HepG2 (cell line): ENCODE results near the gene ALKBH5. TPM values are rescaled to one million over a fixed set of nuclear protein-coding genes. Genes with fewer than 3 reads are reported as not detected.

Experiments
- ATAC-seq: fragments of 200-7000 bp; cut with Tn5 transposase; 3 replicates; pipeline ENCODE4 v1.9.1; 2020; ENCODE audit warnings: mild to moderate bottlenecking, moderate library complexity
- BruUV-seq: library from RNA; stranded (reverse); fragments of 400-500 nt; replicated peaks from 2 replicates; lab custom pipeline; 2021; lab: Mats Ljungman, UMichigan
- CTCF ChIA-PET: fragments of 300-600 bp; formaldehyde crosslinking; extraction: SDS; loops from one replicate; lab custom pipeline; 2021; ENCODE audit warnings: low total read pairs, inconsistent platforms, low intra/inter-chr PET ratio; lab: Yijun Ruan, JAX
- POLR2A ChIA-PET: fragments of 350-600 bp; sonication (Branson Sonifier 250); formaldehyde crosslinking; loops from one replicate; lab custom pipeline; 2020; ENCODE audit warnings: antibody characterized with exemption, inconsistent platforms; lab: Yijun Ruan, JAX
- DNase-seq: peaks from one replicate; pipeline ENCODE4 v3.0.0-alpha.2; 2015; ENCODE audit warnings: low spot score
- FAIRE-seq: peaks from 3 replicates; lab custom pipeline; 2011; peaks lifted over from hg19 to GRCh38; lab: Jason Lieb, UNC
- H2AFZ ChIP-seq: one replicate; pipeline ENCODE4 v1.6.1; 2011; ENCODE audit warnings: low read length, inconsistent platforms
- H3K27ac ChIP-seq: fragments of 300-600 bp; 3 replicates; pipeline ENCODE4 v1.8.0; 2011; ENCODE audit warnings: mixed run types, mild to moderate bottlenecking, mixed read lengths, low read length, inconsistent platforms; ENCODE audit not compliant: insufficient read depth; ENCODE audit errors: extremely low read length
- H3K27me3 ChIP-seq, 2 experiments: fragments of 200-600 bp in 1 of 2; 2 replicates in 1 of 2; 3 replicates in 1 of 2; pipeline versions ENCODE4 v1.6.0 to v1.8.0; 2011; ENCODE audit warnings: low read length in 2 of 2, mild to moderate bottlenecking in 2 of 2, moderate library complexity in 2 of 2, inconsistent platforms in 1 of 2; ENCODE audit not compliant: insufficient read depth in 2 of 2, control insufficient read depth in 1 of 2
- H3K36me3 ChIP-seq, 2 experiments: fragments of 200-600 bp in 1 of 2; replicated peaks in 1 of 2; 2 replicates in 1 of 2; 3 replicates in 1 of 2; pipeline versions ENCODE4 v1.5.1 to v1.8.0; 2011; ENCODE audit warnings: low read length in 2 of 2, inconsistent platforms in 1 of 2; ENCODE audit not compliant: insufficient read depth in 2 of 2, control insufficient read depth in 1 of 2
- H3K4me1 ChIP-seq: 2 replicates; pipeline ENCODE4 v1.5.1; 2012; ENCODE audit warnings: low read length, inconsistent platforms; ENCODE audit not compliant: insufficient read depth
- H3K4me2 ChIP-seq: 2 replicates; pipeline ENCODE4 v1.6.0; 2011; ENCODE audit warnings: low read depth, low read length, inconsistent platforms
- H3K4me3 ChIP-seq, 3 experiments: fragments of 200-600 bp in 1 of 3; sonication (generic), shearing (Covaris generic) in 1 of 3; replicated peaks in 1 of 3; 2 replicates each; pipeline ENCODE4 v1.5.1; 2011 to 2016; ENCODE audit warnings: low read length in 3 of 3, inconsistent platforms in 2 of 3, low read depth in 2 of 3, mild to moderate bottlenecking in 2 of 3, control low read depth in 1 of 3, mixed read lengths in 1 of 3; ENCODE audit not compliant: insufficient read depth in 1 of 3
- H3K79me2 ChIP-seq: one replicate; pipeline ENCODE4 v1.6.1; 2011; ENCODE audit warnings: low read length, inconsistent platforms; ENCODE audit not compliant: insufficient read depth
- H3K9ac ChIP-seq: 2 replicates; pipeline ENCODE4 v1.6.0; 2011; ENCODE audit warnings: mild to moderate bottlenecking, low read depth, low read length, inconsistent platforms; ENCODE audit not compliant: insufficient read depth
- H3K9me3 ChIP-seq: 2 replicates; pipeline ENCODE4 v1.5.1; 2012; ENCODE audit warnings: mild to moderate bottlenecking, low read length
- H4K20me1 ChIP-seq: 2 replicates; pipeline ENCODE4 v1.6.0; 2011; ENCODE audit warnings: inconsistent platforms, mild to moderate bottlenecking, low read length, moderate library complexity; ENCODE audit not compliant: insufficient read depth
- KDM2A ChIP-seq: sonication (generic); formaldehyde crosslinking; IDR thresholded peaks from 2 replicates; pipeline ENCODE4 v1.4.0; 2020; ENCODE audit warnings: low read depth, missing genetic modification reagents, borderline replicate concordance
- KLF12 ChIP-seq: sonication (generic); formaldehyde crosslinking; IDR thresholded peaks from 2 replicates; pipeline ENCODE4 v1.4.0; 2020; ENCODE audit warnings: missing genetic modification reagents, borderline replicate concordance
- KLF6 ChIP-seq: IDR thresholded peaks from 2 replicates; pipeline ENCODE4 v1.8.0; 2016; ENCODE audit warnings: missing biosample characterization, missing genetic modification reagents
- MED1 ChIP-seq: sonication (generic); formaldehyde crosslinking; IDR thresholded peaks from 2 replicates; pipeline ENCODE4 v1.4.0; 2020; ENCODE audit warnings: missing genetic modification reagents
- MEIS2 ChIP-seq: sonication (generic); formaldehyde crosslinking; IDR thresholded peaks from 2 replicates; pipeline ENCODE4 v1.9.0; 2021; ENCODE audit warnings: mild to moderate bottlenecking, missing genetic modification reagents
- SRSF1 ChIP-seq: fragments of 200-400 bp; formaldehyde crosslinking; optimal IDR thresholded peaks from 2 replicates; pipeline ENCODE3; 2017; ENCODE audit warnings: mild to moderate bottlenecking, low read depth, low read length, moderate library complexity
- STAG1 ChIP-seq: sonication (generic); formaldehyde crosslinking; IDR thresholded peaks from 2 replicates; pipeline ENCODE4 v1.4.0; 2020; ENCODE audit warnings: missing genetic modification reagents
- ZBTB21 ChIP-seq: sonication (generic); formaldehyde crosslinking; IDR thresholded peaks from 2 replicates; pipeline ENCODE4 v1.4.0; 2020; ENCODE audit warnings: missing genetic modification reagents
- ZNF232 ChIP-seq: sonication (generic); formaldehyde crosslinking; IDR thresholded peaks from 2 replicates; pipeline ENCODE4 v1.4.0; 2020; ENCODE audit warnings: missing genetic modification reagents, borderline replicate concordance
- ZNF383 ChIP-seq: sonication (generic); formaldehyde crosslinking; IDR thresholded peaks from 2 replicates; pipeline ENCODE4 v1.4.0; 2020; ENCODE audit warnings: missing genetic modification reagents, mild to moderate bottlenecking, borderline replicate concordance
- ZNF441 ChIP-seq: sonication (generic); formaldehyde crosslinking; IDR thresholded peaks from 2 replicates; pipeline ENCODE4 v1.7.0; 2021; ENCODE audit warnings: missing genetic modification reagents, borderline replicate concordance
- ZNF446 ChIP-seq: sonication (generic); formaldehyde crosslinking; IDR thresholded peaks from 2 replicates; pipeline ENCODE4 v1.5.0; 2020; ENCODE audit warnings: mild to moderate bottlenecking, missing genetic modification reagents
- ZNF724P ChIP-seq: sonication (generic); formaldehyde crosslinking; IDR thresholded peaks from 2 replicates; pipeline ENCODE4 v1.8.0; 2022; ENCODE audit warnings: missing genetic modification reagents, borderline replicate concordance
- WGBS: methylation state at CpG from one replicate; pipeline ENCODE4 v1.1.6; 2017; ENCODE audit warnings: low lambda C conversion rate; 5-methylcytosine and 5-hydroxymethylcytosine counted together
- in situ Hi-C: cut with HindIII; loops from 2 replicates; pipeline ENCODE4 v1.10.0; 2017; ENCODE audit warnings: low pct_unique_long_range_greater_than_20kb; ENCODE audit not compliant: extremely low pct_ligation_motif_present
- intact Hi-C: fragments of 100-400 bp; cut with micrococcal nuclease; formaldehyde crosslinking; loops from one replicate; pipeline ENCODE4 v1.10.0; 2022; ENCODE audit not compliant: unreplicated experiment
- polyA plus RNA-seq, 8 experiments: library from polyadenylated mRNA; depleted of rRNA in 3 of 8; stranded (reverse) in 7 of 8; unstranded in 1 of 8; fragments of >200 nt; fragmentation: Illumina TruSeq in 4 of 8; extraction: Trizol in 4 of 8; gene quantifications; 2 replicates each; pipeline versions ENCODE4 v1.2.1 to v1.2.3, GENCODE V29; 2011 to 2016; ENCODE audit warnings: low read depth in 4 of 8, missing spikeins in 1 of 8, mixed read lengths in 1 of 8; ENCODE audit not compliant: insufficient read depth in 1 of 8
- total RNA-seq, 5 experiments: library from RNA; depleted of rRNA; stranded (reverse); fragments of >200 nt; fragmentation: Illumina TruSeq; extraction: Trizol; gene quantifications; 2 replicates each; pipeline ENCODE4 v1.2.3, GENCODE V29; 2016; ENCODE audit warnings: low read depth in 1 of 5
- TF ChIP-seq, protein P1 (sequence below): sonication (generic); formaldehyde crosslinking; IDR thresholded peaks from 2 replicates; pipeline ENCODE4; 2020; ENCODE audit warnings: missing genetic modification reagents, mild to moderate bottlenecking, borderline replicate concordance
- TF ChIP-seq, protein P2 (sequence below): sonication (generic); formaldehyde crosslinking; IDR thresholded peaks from 2 replicates; pipeline ENCODE4 v1.9.0; 2021; ENCODE audit warnings: missing genetic modification reagents, mild to moderate bottlenecking, borderline replicate concordance
- TF ChIP-seq, protein P3 (sequence below): sonication (generic); formaldehyde crosslinking; IDR thresholded peaks from 2 replicates; pipeline ENCODE4 v1.4.0; 2020; ENCODE audit warnings: missing genetic modification reagents, borderline replicate concordance
- TF ChIP-seq, protein P4 (sequence below): sonication (generic); formaldehyde crosslinking; IDR thresholded peaks from 2 replicates; pipeline ENCODE4 v1.4.0; 2020; ENCODE audit warnings: mild to moderate bottlenecking, missing genetic modification reagents

The ALKBH5 gene
- total and polyA plus RNA-seq, 2 of the 13 experiments (the other 11 are each of a cell fraction or from before 2014, with no cell fraction given): 68.9 to 76.9 TPM

DNA sequence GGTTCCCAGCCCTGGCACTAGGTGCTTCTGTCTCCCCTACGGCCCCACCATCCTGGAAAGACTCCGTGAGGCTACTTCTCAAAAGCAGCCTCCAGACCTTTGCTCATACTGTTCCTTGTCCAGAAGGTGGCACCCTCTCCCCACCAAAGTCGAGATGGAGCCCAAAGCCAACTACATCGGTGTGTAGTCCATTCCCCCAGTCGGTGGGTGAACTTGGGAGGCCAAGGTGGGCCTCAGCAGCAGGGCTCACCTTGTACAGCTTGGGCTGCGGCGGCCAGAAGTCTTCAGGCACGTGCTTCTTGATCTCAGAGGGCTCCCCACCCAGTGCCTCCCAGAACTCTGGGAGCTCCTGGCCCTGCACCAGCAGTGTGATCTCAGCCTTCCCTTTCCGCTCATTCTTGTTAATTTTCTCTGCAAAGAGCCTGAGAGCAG, 64.7 kb downstream of the ALKBH5 start:
- peaks cover 39 to 71% of the 10 kb centered on the region in 2 experiments for H3K36me3 ChIP-seq
- no peaks in the 10 kb centered on the region for H3K4me1 ChIP-seq
- no peak overlapping the region for H3K4me2 ChIP-seq
- no peaks in the 10 kb centered on the region for H3K27me3 ChIP-seq
- WGBS: 52% methylated on average over 9 of the region's 9 CpGs
- in situ Hi-C loops (no loop called here), intact Hi-C loops (no loop called here)
- no peaks in the 10 kb centered on the region for H4K20me1 ChIP-seq
- peak; percentile 71 for ATAC-seq
- DNase-seq: peak; percentile 56
- H3K9me3 ChIP-seq: no peaks in the 10 kb centered on the region
- peak; percentile 77 for FAIRE-seq
- no TSS peak for BruUV-seq
- no peak overlapping the region for H2AFZ ChIP-seq
- ChIA-PET CTCF (interaction anchor here (1.0 to 1.1 kb wide), 2 partner anchors 71 to 130 kb away, joined by 3 read pairs; partner anchors contain the start of gene EVPLL), POLR2A (interaction anchor here (1.8 kb wide), 1 partner anchor 11 kb away, joined by 5 read pairs; no protein-coding TSS in a partner anchor)
- no peaks in the 10 kb centered on the region for H3K79me2 ChIP-seq
- H3K27ac ChIP-seq: no peak overlapping the region
- no peak overlapping the region for H3K4me3 ChIP-seq
- no peak overlapping the region for H3K9ac ChIP-seq
- TF ChIP-seq, protein P1, sequence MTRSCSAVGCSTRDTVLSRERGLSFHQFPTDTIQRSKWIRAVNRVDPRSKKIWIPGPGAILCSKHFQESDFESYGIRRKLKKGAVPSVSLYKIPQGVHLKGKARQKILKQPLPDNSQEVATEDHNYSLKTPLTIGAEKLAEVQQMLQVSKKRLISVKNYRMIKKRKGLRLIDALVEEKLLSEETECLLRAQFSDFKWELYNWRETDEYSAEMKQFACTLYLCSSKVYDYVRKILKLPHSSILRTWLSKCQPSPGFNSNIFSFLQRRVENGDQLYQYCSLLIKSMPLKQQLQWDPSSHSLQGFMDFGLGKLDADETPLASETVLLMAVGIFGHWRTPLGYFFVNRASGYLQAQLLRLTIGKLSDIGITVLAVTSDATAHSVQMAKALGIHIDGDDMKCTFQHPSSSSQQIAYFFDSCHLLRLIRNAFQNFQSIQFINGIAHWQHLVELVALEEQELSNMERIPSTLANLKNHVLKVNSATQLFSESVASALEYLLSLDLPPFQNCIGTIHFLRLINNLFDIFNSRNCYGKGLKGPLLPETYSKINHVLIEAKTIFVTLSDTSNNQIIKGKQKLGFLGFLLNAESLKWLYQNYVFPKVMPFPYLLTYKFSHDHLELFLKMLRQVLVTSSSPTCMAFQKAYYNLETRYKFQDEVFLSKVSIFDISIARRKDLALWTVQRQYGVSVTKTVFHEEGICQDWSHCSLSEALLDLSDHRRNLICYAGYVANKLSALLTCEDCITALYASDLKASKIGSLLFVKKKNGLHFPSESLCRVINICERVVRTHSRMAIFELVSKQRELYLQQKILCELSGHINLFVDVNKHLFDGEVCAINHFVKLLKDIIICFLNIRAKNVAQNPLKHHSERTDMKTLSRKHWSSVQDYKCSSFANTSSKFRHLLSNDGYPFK (CRISPR knock-in tag): no peak
- TF ChIP-seq ZNF232 (CRISPR knock-in tag) (no peak), ZNF383 (CRISPR knock-in tag) (no peak), ZNF446 (CRISPR knock-in tag) (no peak), KDM2A (peak; percentile 20; the same call in 1 of the 2 replicates), MED1 (no peak), KLF6 (CRISPR knock-in tag) (no peak), ZBTB21 (CRISPR knock-in tag) (no peak), KLF12 (CRISPR knock-in tag) (no peak), ZNF441 (no peak), MEIS2 (CRISPR knock-in tag) (no peak), ZNF724P (CRISPR knock-in tag) (no peak), STAG1 (CRISPR knock-in tag) (peak; percentile 83), SRSF1 (no peak)
- TF ChIP-seq, protein P2, sequence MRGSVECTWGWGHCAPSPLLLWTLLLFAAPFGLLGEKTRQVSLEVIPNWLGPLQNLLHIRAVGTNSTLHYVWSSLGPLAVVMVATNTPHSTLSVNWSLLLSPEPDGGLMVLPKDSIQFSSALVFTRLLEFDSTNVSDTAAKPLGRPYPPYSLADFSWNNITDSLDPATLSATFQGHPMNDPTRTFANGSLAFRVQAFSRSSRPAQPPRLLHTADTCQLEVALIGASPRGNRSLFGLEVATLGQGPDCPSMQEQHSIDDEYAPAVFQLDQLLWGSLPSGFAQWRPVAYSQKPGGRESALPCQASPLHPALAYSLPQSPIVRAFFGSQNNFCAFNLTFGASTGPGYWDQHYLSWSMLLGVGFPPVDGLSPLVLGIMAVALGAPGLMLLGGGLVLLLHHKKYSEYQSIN (CRISPR knock-in tag): no peak
- TF ChIP-seq, protein P3, sequence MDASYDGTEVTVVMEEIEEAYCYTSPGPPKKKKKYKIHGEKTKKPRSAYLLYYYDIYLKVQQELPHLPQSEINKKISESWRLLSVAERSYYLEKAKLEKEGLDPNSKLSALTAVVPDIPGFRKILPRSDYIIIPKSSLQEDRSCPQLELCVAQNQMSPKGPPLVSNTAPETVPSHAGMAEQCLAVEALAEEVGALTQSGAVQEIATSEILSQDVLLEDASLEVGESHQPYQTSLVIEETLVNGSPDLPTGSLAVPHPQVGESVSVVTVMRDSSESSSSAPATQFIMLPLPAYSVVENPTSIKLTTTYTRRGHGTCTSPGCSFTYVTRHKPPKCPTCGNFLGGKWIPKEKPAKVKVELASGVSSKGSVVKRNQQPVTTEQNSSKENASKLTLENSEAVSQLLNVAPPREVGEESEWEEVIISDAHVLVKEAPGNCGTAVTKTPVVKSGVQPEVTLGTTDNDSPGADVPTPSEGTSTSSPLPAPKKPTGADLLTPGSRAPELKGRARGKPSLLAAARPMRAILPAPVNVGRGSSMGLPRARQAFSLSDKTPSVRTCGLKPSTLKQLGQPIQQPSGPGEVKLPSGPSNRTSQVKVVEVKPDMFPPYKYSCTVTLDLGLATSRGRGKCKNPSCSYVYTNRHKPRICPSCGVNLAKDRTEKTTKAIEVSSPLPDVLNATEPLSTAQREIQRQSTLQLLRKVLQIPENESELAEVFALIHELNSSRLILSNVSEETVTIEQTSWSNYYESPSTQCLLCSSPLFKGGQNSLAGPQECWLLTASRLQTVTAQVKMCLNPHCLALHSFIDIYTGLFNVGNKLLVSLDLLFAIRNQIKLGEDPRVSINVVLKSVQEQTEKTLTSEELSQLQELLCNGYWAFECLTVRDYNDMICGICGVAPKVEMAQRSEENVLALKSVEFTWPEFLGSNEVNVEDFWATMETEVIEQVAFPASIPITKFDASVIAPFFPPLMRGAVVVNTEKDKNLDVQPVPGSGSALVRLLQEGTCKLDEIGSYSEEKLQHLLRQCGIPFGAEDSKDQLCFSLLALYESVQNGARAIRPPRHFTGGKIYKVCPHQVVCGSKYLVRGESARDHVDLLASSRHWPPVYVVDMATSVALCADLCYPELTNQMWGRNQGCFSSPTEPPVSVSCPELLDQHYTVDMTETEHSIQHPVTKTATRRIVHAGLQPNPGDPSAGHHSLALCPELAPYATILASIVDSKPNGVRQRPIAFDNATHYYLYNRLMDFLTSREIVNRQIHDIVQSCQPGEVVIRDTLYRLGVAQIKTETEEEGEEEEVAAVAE (CRISPR knock-in tag): no peak
- TF ChIP-seq, protein P4, sequence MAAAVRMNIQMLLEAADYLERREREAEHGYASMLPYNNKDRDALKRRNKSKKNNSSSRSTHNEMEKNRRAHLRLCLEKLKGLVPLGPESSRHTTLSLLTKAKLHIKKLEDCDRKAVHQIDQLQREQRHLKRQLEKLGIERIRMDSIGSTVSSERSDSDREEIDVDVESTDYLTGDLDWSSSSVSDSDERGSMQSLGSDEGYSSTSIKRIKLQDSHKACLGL (CRISPR knock-in tag): no peak
